GM12875 (cell line): ENCODE results near the gene MED31.

Experiments
- H3K4me3 ChIP-seq: one replicate; pipeline ENCODE4 v1.5.1; 2011; ENCODE audit warnings: low read depth, low read length, control low read depth
- TF ChIP-seq, protein P1 (sequence below): IDR thresholded peaks from 2 replicates; pipeline ENCODE4 v1.5.1; 2011; ENCODE audit warnings: low read depth, mild to moderate bottlenecking, control low read depth, inconsistent platforms, low read length, moderate library complexity, borderline replicate concordance; ENCODE audit not compliant: insufficient read depth

Gene MED31

DNA sequence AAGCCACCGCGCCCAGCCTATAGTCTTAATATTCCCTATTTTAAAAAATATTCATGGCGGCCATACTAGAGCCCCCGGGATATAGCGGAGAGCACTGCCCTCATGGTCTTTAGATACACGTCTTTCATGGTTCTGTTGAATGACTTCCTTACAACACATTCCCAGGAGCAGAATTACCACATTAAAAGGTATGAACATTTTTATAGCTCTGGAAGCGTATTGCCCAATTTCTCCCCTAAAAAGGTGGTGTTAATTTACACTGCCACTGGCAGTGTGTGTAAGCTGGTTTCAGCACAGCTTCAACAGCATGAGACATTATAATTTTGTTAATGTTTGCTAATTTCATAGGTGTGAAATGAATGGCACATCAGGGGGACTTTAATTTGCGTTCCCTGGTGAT lies 19.2 kb upstream of the MED31 start:
- TF ChIP-seq, protein P1, sequence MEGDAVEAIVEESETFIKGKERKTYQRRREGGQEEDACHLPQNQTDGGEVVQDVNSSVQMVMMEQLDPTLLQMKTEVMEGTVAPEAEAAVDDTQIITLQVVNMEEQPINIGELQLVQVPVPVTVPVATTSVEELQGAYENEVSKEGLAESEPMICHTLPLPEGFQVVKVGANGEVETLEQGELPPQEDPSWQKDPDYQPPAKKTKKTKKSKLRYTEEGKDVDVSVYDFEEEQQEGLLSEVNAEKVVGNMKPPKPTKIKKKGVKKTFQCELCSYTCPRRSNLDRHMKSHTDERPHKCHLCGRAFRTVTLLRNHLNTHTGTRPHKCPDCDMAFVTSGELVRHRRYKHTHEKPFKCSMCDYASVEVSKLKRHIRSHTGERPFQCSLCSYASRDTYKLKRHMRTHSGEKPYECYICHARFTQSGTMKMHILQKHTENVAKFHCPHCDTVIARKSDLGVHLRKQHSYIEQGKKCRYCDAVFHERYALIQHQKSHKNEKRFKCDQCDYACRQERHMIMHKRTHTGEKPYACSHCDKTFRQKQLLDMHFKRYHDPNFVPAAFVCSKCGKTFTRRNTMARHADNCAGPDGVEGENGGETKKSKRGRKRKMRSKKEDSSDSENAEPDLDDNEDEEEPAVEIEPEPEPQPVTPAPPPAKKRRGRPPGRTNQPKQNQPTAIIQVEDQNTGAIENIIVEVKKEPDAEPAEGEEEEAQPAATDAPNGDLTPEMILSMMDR: no peak

DNA sequence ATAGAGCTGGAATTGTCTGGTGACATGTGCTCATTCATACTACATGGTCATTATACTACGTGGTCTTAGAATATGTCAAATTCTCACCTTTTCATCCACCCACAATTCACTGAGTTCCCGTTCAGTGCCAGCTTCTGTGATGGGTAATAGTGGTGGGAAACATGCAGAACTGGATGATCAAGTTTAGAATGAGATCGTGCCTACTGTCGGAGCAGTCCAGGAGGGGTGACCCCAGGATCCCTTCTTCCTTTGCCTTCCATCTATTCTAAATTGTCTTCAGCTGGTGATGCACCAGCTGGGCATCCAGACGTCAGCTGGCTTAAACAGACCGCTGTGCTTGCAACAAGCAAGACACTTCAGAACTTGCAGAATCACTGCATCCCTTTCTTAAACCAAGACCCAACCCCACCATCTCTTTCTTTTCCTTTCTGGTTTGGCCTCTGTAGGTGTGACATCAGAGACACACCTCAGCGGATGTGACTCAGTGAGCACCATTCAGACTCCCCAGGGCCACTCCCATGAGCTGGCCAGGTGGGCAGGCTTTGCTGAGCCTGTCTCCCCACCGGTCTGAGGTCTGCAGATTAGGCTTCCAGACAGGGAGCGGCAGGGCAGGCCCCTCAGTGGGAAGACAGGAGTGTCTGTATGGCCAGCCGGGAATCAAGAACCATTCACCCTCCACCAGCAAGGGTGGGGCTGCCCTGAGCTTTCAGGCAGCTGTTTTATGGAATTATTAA lies 18.2 kb upstream of the MED31 start:
- TF ChIP-seq, protein P1: no peak
- H3K4me3 ChIP-seq: no peak overlapping the region

More for the DNA sequence above, 19.2 kb upstream of the MED31 start:
- no peak overlapping the region for H3K4me3 ChIP-seq

DNA sequence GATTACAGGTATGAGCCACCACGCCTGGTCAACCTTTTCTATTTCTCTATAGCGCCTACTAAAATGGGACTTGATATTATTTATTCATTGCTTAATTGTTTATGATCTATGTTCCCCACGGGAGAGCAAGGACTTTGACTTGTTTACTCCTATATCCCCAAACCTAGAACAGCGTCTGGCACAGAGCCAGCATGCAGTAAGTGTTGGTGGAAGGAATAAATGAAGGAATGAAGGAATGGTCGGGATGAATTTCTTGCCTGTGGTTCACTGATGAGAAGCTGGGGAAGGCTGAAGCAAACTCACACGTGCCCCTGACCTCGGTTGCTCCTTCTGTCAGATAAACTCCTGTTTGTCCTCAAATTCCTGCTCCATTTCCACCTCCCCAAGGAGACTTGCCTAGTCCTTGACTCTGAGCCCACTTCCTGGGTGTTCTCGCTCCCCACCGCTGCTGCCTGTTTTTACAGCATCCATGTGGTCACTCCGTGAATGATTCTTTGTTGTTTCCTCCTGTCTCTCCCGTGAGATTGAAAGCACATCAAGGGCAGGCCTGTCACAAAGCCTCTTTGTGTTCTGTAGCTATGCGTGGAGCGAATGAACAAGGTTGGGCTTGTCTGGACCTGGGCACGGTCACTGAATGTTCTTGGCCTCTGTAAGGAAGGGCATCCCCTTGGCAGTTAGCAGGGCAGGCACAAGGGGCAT lies 17.5 kb upstream of the MED31 start:
- TF ChIP-seq, protein P1: no peak

DNA sequence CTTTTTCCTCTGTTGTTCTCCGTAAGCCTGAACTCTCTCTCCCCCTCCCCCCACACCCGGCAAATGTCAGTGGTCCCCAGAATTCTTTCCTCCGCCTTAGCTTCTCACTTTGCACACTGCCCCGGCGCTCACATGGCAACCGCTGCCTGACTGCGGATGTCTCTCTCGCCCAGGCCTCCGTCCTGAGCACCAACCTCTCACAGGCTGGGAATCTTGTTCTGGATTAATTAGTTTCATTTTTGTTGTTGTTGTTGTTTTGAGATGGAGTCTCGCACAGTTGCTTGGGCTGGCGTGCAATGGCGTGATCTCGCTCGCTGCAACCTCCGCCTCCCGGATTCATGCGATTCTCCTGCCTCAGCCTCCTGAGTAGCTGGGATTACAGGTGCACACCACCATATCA lies 16.8 kb upstream of the MED31 start:
- no peak overlapping the region for H3K4me3 ChIP-seq
- TF ChIP-seq, protein P1: no peak

More for the DNA sequence above, 17.5 kb upstream of the MED31 start:
- no peak overlapping the region for H3K4me3 ChIP-seq

DNA sequence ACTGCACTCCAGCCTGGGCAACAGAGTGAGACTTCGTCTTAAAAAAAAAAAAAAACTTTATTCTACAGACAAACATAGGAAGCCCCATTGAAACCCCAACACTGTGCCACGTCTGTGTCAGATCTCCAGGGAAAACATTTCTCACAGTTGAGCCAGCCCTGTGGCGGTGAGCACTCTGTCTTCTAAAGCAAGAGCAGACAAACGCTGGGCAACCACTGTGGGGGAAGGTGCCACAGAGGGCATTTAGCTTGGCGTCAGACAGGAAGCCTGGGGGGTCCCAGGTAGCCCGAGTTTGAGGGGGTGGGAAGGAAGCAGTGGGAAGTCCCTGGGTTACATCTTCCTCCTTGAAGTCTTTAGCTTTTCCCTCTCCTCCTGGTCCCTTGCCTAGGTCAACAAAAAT lies 16.1 kb upstream of the MED31 start:
- TF ChIP-seq, protein P1: no peak

DNA sequence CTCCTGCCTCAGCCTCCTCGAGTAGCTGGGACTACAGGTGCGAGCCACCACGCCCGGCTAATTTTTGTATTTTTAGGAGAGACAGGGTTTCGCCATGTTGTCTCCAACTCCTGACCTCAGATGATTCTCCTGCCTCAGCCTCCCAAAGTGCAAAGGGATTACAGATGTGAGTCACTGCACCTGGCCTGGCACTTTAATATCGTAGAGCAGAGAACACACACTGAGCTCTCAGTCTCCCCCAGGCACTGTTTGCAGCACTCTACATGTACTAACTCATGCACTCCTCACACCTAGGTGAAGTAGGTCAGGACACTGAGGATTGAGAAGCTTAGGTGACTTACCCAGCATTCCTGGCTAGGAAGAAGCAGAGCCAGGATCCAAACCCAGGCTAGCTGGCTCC lies 15.2 kb upstream of the MED31 start:
- TF ChIP-seq, protein P1: no peak
- H3K4me3 ChIP-seq: no peak overlapping the region

More for the DNA sequence above, 16.1 kb upstream of the MED31 start:
- no peak overlapping the region for H3K4me3 ChIP-seq
